Peyer's patch (tissue), 4 donors: ENCODE measurements around the gene MAPK10.

Experiments used
- POLR2A ChIP-seq, 2 donors: fragments of 450-650 bp; IDR thresholded peaks; one replicate each; pipeline ENCODE4 v1.5.1; 2017; ENCODE audit warnings: antibody characterized with exemption in 2 of 2, mild to moderate bottlenecking in 2 of 2, moderate library complexity in 2 of 2
- TF ChIP-seq, protein P1 (sequence below), 6 experiments: fragments of 450-650 bp in 4 of 6; fragments of 200-600 bp in 2 of 6; sonication (generic) in 1 of 6; IDR thresholded peaks; one replicate each; pipeline ENCODE4 v1.5.1; 2017 to 2019; ENCODE audit warnings: antibody characterized with exemption in 6 of 6, mild to moderate bottlenecking in 3 of 6, moderate library complexity in 1 of 6

DNA sequence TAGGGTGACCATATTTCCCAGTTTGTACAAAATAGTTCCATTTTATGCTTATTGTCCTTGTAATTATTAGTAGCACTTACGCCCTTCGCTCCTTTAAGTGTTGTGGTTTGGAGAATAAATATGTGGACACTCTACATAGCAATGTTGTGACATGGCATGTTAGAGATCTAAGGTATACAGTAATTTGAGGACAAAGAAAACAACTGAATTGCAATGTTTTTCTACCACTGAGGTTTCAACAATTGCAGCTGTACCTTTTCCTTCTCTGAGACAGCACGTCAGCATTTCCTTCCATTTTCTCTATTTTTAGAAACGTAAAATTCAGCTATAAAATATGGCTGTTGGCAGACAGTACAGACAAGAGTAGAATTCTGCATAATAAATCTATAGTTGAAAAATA lies 323.1 kb downstream of the MAPK10 start:
- TF ChIP-seq, protein P1, sequence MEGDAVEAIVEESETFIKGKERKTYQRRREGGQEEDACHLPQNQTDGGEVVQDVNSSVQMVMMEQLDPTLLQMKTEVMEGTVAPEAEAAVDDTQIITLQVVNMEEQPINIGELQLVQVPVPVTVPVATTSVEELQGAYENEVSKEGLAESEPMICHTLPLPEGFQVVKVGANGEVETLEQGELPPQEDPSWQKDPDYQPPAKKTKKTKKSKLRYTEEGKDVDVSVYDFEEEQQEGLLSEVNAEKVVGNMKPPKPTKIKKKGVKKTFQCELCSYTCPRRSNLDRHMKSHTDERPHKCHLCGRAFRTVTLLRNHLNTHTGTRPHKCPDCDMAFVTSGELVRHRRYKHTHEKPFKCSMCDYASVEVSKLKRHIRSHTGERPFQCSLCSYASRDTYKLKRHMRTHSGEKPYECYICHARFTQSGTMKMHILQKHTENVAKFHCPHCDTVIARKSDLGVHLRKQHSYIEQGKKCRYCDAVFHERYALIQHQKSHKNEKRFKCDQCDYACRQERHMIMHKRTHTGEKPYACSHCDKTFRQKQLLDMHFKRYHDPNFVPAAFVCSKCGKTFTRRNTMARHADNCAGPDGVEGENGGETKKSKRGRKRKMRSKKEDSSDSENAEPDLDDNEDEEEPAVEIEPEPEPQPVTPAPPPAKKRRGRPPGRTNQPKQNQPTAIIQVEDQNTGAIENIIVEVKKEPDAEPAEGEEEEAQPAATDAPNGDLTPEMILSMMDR (IDR thresholded peaks at IDR 0.05), result no peak
- TF ChIP-seq POLR2A (IDR thresholded peaks at IDR 0.05), result no peak
